SHP77 treated with DMSO at 0.1 percent for 48 hours (cell line): Measurements from ENCODE around the gene ARHGAP10.

Experiments used
- DNase-seq: peaks from one replicate; lab custom pipeline; 2025; lab: John Stamatoyannopoulos, UW

The ARHGAP10 gene

DNA sequence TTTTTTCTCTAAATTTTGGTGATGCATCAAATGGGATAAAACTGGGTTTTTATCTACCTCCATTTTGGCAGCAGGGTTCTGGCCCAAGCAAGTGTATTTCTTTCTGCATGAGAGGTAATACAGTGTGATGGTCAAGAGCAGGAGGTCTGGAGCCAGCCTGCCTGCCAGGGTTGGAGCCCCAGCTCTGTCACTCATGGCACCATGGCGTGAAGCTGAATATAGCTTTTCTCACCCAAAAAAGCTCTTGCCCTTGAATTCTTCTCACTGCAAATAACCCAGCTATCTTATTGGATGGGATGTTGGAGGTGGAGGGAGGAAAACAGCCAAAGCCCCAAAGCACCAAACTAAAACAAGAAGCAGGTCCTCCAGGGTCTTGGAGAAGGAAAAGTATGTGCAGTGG is 218.4 kb downstream of the ARHGAP10 start:
- DNase-seq = no peak

- DNase-seq = no peak
These were observed 219.0 kb downstream of the ARHGAP10 start for GRCh38 chr4:147950841-147951240.

- DNase-seq = no peak
These were observed 223.0 kb downstream of the ARHGAP10 start for GRCh38 chr4:147954850-147955249.

DNA sequence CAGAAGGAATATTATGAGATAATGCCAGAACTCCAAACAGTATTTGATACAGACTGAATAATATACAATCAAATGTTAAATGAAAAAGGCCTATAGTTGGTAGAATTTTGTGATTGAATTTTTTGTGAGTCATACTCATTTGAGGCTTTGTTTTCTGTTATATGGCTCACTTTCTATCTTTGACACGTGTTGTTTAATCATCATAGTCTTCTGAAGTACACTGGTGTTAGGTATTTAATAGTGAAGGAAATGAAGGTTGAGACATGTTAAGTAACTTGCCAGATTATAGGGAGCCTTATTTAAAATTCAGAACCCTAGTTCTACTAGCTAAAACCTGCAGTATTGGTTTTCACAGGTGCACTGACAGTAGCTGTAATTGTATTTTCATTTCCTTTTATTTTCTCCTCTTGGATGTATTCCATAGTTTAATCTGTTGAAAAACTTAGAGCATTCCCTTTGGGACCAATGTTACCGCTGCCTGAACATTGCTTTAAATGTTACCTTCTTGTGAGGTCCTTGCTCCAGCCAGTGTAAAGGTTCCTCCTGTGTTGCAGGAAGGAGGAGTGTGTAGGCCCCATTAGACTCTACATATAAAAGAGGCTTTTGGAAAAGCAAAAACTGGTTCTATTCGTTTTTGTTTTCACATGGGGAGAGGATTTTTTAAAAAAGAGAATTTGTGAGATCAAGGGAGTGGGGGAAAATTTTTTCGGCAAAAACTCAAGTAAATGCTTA is 224.1 kb downstream of the ARHGAP10 start:
- DNase-seq = no peak

DNA sequence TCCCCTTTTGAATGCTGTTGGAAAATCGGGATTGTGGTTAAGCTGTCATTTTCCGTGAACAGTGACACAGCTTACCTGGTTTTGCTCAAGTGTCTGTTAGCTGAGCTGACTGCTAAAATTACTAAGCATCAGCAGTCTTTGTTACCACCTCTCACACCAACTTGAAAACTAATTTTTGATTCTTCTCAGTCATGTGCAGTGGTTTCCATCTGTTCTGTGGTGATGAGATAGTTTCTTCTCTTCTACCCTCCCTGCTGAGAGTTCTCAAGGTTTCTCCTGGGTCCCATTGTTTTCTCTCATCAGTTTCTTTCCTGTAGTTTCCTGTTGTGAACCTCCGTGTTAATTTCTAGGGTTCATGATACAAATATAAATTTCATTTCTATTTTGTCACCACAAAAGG is 225.6 kb downstream of the ARHGAP10 start:
- no peak for DNase-seq

GRCh38 chr4:147958057-147958456 is 226.2 kb downstream of the ARHGAP10 start:
- DNase-seq = no peak

- no peak for DNase-seq
These were observed 226.7 kb downstream of the ARHGAP10 start for GRCh38 chr4:147958489-147959065.

DNA sequence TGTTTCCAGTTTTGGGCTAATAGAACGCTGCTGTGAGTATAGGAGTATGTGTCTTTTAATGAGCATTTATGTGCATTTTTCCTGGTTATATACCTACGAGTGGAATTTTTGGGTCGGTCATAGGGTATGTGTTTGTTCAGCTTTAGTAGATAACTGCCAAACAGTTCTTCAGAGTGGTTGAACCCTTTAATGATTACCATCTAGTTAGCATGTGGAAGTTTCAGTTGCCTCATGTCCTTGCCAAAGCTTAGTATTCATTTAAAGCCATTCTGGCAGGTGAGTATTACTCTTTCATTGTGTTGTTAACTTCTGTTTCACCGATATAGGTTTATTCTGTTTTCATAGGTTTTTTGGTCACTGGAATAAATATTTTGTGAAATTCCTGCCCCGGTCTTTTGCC is 229.1 kb downstream of the ARHGAP10 start:
- DNase-seq = no peak

GRCh38 chr4:147963839-147964238 is 232.0 kb downstream of the ARHGAP10 start:
- DNase-seq = no peak

- no peak for DNase-seq
These were observed 232.5 kb downstream of the ARHGAP10 start for GRCh38 chr4:147964266-147964880.

DNA sequence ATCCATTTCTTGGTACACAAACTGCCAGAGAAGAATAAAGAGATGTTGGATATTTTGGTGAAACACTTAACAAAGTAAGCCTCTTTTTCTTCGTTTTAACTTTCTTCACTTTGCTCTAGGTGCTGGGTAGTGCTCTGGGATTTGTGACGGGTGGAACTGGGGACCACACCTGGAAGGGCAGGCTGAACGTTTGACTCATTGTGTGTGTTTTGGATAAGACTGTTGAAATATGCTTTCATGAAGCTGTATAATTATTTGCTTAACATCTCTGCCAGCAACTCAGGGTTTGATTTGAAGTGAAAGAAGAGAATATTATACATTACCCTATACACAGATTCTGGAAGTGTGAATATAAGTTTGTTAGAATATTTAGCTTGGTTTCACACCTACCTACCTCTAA is 233.2 kb downstream of the ARHGAP10 start:
- DNase-seq = no peak

- DNase-seq = no peak
These were observed 234.0 kb downstream of the ARHGAP10 start for GRCh38 chr4:147965873-147966272.

GRCh38 chr4:147968641-147969040 is 236.8 kb downstream of the ARHGAP10 start:
- no peak for DNase-seq

DNA sequence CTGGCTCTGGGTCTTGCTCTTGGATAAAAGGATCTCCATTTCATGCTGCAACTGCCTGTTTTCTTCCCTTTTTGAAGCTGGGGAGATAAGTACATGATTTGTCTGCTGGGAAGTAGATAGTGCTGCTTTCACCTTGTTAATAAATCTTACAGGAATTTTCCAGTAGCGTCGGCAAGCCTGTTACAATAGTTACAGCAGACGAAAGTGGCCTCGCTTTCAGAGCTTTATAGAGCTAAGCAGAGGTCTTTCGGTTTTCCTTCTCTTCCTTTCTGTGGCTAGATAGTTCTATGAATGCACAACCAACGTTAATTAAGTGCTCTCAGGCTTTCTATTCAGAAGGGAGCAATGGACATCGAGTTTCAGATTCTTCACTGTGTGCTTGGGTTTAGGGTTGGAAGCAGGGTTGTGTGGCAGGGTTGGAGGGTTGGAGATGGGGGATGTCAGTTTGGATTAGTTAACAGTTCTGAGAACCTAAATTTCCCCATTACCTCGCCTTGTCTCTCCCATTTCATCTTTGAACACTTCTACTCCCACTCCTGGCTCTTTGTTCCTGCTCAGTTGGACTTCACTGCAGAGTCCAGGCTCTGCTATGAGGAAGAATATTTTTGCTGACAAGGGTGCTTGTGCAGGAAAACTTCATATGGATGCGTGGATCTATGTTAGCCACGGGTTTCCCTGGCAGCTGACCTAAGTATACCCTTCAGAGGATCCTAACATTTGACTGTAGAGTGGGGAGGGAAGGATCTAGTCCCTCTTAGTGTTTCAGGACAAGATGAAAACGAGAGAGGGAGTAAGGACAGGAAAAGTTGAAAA is 237.9 kb downstream of the ARHGAP10 start:
- no peak for DNase-seq

DNA sequence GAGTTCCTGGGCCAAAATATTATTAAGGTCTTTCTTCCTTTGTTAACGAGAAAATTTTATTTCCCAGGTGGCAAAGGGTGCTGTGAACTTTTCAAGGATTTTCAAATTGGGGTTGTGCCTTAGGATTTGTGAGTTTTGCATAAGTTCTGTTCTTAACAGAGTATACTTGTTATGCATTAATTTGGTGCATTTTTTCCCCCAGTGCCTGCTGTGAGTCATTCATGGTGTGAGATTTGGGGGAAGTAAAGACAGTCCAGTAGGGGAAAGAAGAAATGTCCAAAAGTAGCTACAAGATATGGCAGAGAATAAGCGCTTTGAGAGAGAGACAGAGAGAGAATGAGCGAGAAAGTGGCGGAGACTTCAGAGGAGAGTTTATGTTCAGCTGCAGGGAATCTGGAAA is 239.2 kb downstream of the ARHGAP10 start:
- DNase-seq = no peak

DNA sequence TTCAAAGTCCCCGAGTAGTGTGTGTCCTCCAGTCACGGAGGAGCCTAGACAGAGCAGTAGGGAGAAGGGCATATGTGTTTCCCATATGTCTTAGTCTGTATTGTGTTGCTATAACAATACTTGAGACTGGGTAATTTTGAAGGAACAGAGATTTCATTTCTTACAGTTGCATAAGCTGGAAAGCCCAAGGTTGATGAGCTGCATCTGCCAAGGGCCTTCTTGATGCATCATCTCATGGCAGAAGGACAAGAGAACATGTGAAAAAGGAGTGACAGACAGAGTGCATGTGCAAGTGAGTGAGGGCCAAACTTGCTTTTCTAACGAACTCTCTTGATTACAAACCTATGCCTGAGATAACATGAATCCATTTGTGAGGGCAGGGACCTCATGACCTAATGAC is 243.4 kb downstream of the ARHGAP10 start:
- no peak for DNase-seq

DNA sequence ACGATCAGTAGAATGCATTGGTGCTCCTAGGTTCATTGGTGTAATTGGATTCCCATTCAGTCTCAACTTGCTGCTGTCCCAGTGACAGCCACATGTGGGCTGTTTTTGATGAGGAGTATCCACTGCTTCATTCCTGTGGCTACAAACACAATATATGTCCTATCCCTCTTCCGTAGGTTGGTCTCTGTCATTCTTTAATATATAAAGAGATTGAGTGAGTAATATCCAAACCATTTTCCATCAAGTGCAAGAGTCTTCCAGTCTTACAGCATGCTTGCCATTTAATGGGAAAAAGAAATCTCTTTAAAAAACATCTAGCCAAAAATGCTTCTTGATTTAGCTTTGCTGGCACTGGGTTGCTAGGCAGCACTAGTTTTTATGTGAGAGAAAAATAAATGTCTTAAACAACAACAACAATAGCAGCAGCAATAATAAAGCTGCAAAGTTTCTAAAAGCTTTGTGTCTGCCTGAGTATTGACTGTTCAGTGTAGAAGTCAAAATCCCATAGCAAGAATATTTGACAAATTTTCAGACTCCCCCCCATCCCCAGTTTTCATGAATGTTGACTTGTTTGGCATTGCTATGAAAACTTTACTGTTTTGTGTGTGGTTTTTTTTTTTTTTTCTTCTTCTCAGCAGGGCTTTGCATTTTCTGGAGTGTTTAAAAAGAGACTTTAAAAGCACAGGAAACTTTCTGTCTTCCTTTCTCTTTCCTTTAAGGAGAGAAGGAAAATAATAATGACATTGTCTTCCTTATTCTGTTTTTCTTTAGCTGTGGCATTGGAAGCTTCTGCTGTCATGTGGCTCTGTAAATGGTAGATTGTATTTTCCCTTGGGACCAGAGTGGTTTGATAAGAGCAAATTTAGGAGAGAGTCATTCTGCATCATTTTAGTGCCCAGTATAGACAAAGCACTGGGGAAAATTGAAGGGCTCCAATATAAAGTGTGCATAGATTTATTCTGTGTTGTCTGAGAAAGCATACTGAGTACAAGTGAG is 244.3 kb downstream of the ARHGAP10 start:
- no peak for DNase-seq

- no peak for DNase-seq
These were observed 248.7 kb downstream of the ARHGAP10 start for GRCh38 chr4:147980586-147980985.

GRCh38 chr4:147981305-147981704 is 249.4 kb downstream of the ARHGAP10 start:
- no peak for DNase-seq

GRCh38 chr4:147984065-147984777 is 252.3 kb downstream of the ARHGAP10 start:
- DNase-seq = peak; percentile 19

DNA sequence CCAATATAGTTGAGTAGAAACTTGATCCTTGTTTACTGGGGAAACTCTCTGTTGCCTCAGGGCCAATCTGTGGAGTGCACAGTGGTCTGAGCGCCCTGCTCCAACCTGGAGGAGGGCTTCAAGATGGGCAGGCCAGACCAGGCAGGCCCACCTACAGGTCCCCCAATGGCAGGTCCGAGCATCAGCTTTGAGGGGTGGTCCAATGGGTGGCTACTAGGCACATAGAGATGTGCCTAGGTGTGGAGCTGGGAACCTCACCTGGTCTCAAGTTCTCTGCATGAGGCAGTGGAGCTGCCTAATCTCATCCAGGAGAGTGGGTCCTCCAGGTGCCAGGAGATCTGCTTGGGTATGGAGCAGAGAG is 252.9 kb downstream of the ARHGAP10 start:
- no peak for DNase-seq
